Effector memory CD8-positive, alpha-beta T cell (primary cell): ENCODE data around the gene PRUNE1.
A peak's percentile ranks its signal among the peaks of the same experiment; 100 is the strongest.

ENCODE experiments used
- ATAC-seq: fragments of 150-1000 bp; cut with Tn5 transposase; replicated peaks from 2 replicates; pipeline ENCODE4 v1.10.0; 2021; ENCODE audit warnings: mild to moderate bottlenecking, moderate library complexity
- DNase-seq, 3 experiments: peaks; one replicate each; pipeline ENCODE4 v3.0.0; 2021
- H3K27ac Mint-ChIP-seq, 2 donors: one replicate each; pipeline ENCODE4 v1.8.0; 2022; ENCODE audit warnings: mild to moderate bottlenecking in 2 of 2, mixed read lengths in 2 of 2, moderate library complexity in 2 of 2
- H3K27me3 Mint-ChIP-seq, 2 donors: one replicate each; pipeline ENCODE4 v1.8.0; 2022; ENCODE audit warnings: mixed read lengths in 2 of 2
- H3K36me3 Mint-ChIP-seq: one replicate; pipeline ENCODE4 v1.8.0; 2022; ENCODE audit warnings: mild to moderate bottlenecking, moderate library complexity, mixed read lengths; ENCODE audit not compliant: insufficient read depth
- H3K4me1 Mint-ChIP-seq, 2 donors: one replicate each; pipeline ENCODE4 v1.8.0; 2022; ENCODE audit warnings: low read depth in 2 of 2, mixed read lengths in 2 of 2
- H3K4me3 Mint-ChIP-seq, 2 donors: one replicate each; pipeline ENCODE4 v1.8.0; 2022; ENCODE audit warnings: mild to moderate bottlenecking in 2 of 2, mixed read lengths in 2 of 2, moderate library complexity in 2 of 2
- H3K9me3 Mint-ChIP-seq, 2 donors: one replicate each; pipeline ENCODE4 v1.8.0; 2022; ENCODE audit warnings: mixed read lengths in 2 of 2
- total RNA-seq, 9 experiments: gene quantifications; one replicate each; lab custom pipeline; 2026; lab: John Stamatoyannopoulos, UW

The PRUNE1 gene, protein sequence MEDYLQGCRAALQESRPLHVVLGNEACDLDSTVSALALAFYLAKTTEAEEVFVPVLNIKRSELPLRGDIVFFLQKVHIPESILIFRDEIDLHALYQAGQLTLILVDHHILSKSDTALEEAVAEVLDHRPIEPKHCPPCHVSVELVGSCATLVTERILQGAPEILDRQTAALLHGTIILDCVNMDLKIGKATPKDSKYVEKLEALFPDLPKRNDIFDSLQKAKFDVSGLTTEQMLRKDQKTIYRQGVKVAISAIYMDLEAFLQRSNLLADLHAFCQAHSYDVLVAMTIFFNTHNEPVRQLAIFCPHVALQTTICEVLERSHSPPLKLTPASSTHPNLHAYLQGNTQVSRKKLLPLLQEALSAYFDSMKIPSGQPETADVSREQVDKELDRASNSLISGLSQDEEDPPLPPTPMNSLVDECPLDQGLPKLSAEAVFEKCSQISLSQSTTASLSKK
- total RNA-seq = 13.4 to 37.3 (median 19.2) reads per million in 9 experiments

DNA sequence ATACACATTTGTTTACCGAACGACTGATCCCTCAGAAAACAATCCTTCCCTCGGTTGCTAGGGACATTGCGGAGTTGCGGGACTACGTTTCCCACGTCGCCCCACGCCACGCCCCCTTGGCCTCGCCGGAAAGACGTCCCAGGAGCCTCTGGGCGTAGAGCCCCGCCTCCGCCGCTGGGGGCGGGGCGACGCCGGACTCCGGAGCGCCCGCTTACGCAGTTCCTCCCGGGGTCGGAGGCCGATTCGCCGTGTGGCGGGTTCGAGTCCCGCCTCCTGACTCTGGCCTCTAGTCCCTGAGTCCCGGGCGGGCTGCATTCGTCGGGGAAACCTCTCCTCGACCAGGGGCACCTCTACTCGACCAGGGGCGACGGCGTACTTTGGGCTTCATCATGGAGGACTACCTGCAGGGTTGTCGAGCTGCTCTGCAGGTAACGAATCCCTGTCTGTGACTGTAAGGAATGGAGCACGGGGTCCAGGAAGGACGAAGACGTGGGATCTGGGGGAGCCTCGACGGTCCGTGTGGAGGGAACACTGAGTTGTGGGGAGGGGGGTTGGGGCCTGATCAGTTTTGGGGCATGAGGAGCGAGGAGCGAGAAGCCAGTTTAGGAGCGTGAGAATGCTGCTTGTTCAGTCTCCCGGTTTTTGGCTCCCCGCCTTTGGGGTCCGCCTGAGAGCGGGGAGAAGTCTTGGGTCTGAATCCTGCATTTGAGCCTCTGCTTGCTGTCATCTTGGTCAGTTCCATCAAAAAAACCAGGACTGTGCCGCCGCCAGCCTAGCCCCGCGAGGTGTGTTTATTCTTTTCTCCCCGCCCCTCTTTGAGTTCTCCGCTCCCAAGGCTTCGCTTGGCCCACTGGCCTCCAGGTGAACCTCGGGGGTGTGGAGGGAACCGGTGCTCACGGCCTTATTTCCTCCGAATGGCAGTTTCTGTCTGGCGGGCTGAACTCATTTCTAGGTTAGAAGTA is at the start of gene PRUNE1:
Gene PRUNE1, plus strand, starts transcription at position 206 of the 962 bp plus-strand sequence. Its CDS starts 184 bp downstream, at position 390.
- ATAC-seq (peak; percentile 84), DNase-seq (peak; percentile 92 to 97 (median 95))
- H3K4me1 Mint-ChIP-seq = peaks cover 39 to 48% of the 10 kb centered on the region in 2 donors
- H3K27me3 Mint-ChIP-seq = no peaks in the 10 kb centered on the region
- H3K9me3 Mint-ChIP-seq = no peaks in the 10 kb centered on the region
- H3K36me3 Mint-ChIP-seq = peaks cover 26% of the 10 kb centered on the region
- peak within 1 kb of the TSS; percentile 97 to 100 for H3K4me3 Mint-ChIP-seq
- H3K27ac Mint-ChIP-seq = peak within 1 kb of the TSS; percentile 99

DNA sequence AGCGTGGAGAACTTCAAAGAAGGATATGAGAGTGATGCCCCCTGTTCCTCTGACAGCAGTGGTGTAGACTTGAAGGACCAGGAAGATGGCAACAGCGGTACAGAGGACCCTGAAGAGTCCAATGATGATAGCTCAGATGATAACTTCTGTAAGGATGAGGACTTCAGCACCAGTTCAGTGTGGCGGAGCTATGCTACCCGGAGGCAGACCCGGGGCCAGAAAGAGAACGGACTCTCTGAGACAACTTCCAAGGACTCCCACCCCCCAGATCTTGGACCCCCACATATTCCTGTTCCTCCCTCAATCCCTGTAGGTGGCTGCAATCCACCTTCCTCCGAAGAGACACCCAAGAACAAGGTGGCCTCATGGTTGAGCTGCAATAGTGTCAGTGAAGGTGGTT is 47.6 kb upstream of the PRUNE1 start:
- DNase-seq = no peak
- Mint-ChIP-seq H3K9me3 (no peaks in the 10 kb centered on the region), H3K36me3 (peaks cover 66% of the 10 kb centered on the region), H3K4me1 (no peaks in the 10 kb centered on the region), H3K27ac (no peak overlapping the region), H3K4me3 (no peak overlapping the region), H3K27me3 (no peaks in the 10 kb centered on the region)
- ATAC-seq = no peak

DNA sequence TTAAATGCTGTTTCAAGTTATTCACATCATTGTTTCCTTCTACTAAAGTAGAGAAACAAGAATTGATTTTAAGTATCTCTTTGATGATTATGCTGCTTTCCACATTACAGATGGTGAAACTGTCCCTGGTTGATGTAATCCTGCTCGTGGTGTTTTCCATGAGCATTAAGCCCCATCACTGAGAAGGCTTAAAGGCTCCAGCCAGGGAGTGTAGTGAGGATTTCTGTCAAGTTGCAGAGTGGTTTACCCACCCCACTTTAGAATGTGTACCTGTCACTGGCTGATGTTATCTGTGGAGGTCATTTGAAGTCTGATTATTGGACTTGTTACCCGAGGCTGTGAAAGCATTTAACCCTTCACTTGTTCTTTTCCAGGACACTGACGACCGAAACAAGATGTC is 46.5 kb upstream of the PRUNE1 start:
- no peak for DNase-seq
- H3K27me3 Mint-ChIP-seq = no peaks in the 10 kb centered on the region
- no peaks in the 10 kb centered on the region for H3K4me1 Mint-ChIP-seq
- H3K4me3 Mint-ChIP-seq = no peak overlapping the region
- ATAC-seq = no peak
- peaks cover 68% of the 10 kb centered on the region for H3K36me3 Mint-ChIP-seq
- no peaks in the 10 kb centered on the region for H3K9me3 Mint-ChIP-seq
- no peak overlapping the region for H3K27ac Mint-ChIP-seq

DNA sequence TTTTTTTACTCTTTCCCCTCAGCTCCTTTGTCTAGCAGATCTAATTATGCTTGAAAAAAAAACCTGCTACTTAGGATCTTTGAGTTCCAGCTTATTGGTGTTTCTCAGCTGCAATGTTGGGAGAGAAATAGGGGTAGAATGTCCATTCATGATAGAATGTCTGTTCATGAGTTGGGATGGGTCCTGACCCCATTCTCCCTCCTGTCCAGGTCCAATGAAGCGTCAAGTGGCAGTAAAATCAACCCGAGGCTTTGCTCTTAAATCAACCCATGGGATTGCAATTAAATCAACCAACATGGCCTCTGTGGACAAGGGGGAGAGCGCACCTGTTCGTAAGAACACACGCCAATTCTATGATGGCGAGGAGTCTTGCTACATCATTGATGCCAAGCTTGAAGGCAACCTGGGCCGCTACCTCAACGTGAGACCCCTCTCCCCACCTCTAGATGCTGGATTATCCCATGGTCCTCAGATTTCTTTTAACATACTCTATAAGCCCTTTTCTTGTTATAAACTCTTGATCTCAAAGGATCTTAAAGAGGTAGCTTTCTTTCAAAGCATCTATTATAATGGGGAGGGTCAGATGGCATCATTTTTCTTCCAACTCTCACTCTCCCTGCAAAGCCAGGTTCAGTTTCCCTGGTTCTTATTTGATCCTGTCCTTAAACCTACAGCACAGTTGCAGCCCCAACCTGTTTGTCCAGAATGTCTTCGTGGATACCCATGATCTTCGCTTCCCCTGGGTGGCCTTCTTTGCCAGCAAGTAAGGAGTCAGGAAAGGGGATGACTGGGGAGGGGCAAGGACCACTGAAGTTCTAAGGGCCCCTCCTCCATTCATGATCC is 44.7 kb upstream of the PRUNE1 start:
- H3K4me1 Mint-ChIP-seq = peaks cover 0 to 3% of the 10 kb centered on the region in 2 donors
- DNase-seq (no peak), ATAC-seq (no peak)
- peaks cover 75% of the 10 kb centered on the region for H3K36me3 Mint-ChIP-seq
- H3K4me3 Mint-ChIP-seq = no peak overlapping the region
- no peaks in the 10 kb centered on the region for H3K27me3 Mint-ChIP-seq
- no peaks in the 10 kb centered on the region for H3K9me3 Mint-ChIP-seq
- H3K27ac Mint-ChIP-seq = peak overlapping the region; percentile 49 to 59

DNA sequence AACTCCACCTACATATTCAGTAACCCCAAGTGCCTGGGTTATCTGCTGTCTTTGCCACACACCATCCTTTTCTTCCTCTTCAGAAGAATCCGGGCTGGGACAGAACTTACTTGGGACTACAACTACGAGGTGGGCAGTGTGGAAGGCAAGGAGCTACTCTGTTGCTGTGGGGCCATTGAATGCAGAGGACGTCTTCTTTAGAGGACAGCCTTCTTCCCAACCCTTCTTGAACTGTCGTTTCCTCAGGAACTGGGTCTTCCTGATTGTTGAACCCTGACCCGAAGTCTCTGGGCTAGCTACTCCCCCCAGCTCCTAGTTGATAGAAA is 44.1 kb upstream of the PRUNE1 start:
- peaks cover 72% of the 10 kb centered on the region for H3K36me3 Mint-ChIP-seq
- H3K4me1 Mint-ChIP-seq = peaks cover 0 to 7% of the 10 kb centered on the region in 2 donors
- ATAC-seq (no peak), DNase-seq (no peak)
- no peaks in the 10 kb centered on the region for H3K9me3 Mint-ChIP-seq
- peak overlapping the region; percentile 49 to 59 for H3K27ac Mint-ChIP-seq
- no peak overlapping the region for H3K4me3 Mint-ChIP-seq
- H3K27me3 Mint-ChIP-seq = no peaks in the 10 kb centered on the region

DNA sequence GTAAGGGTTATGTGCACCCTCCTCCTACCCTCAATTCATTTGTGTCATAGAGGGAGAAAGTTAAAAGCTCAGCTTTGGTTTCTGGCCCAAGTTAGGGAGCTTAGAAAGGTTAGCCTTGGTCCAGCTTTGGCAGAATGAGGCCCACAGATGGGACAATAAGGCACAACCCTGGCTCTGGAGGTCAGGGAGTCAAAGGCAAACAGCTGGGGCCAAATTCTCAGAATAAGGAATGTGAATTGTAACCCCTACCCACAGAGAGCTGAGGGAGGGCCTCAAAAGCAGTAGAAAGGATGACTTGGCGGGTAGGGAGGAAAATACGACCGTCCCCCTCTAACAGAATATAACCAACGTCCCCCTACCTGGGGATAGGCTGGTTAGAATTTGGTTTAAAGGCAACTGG is 42.6 kb upstream of the PRUNE1 start:
- H3K27ac Mint-ChIP-seq = no peak overlapping the region
- no peak for ATAC-seq
- H3K9me3 Mint-ChIP-seq = no peaks in the 10 kb centered on the region
- H3K36me3 Mint-ChIP-seq = peaks cover 57% of the 10 kb centered on the region
- H3K27me3 Mint-ChIP-seq = no peaks in the 10 kb centered on the region
- no peak overlapping the region for H3K4me3 Mint-ChIP-seq
- DNase-seq = no peak
- peaks cover 6 to 12% of the 10 kb centered on the region in 2 donors for H3K4me1 Mint-ChIP-seq

DNA sequence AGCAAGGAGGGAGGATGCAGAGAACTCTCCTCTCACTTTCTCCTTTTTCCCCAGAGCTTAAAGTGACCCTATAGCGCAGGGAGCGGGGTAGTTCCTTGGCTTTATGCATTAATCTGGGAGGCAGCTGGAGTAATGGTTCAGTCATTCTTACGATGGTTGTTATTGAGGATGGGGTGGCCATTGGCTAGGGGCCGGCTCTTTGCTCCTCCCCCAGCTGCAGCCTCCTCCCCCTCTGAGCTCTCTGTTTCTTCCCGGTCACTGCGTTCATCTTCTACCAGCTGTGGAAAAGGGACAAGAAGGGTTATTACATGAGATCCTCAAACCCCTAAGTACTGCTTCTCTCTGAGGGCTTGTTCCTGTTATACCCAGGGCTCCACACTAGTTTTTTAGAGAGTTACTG is 42.2 kb upstream of the PRUNE1 start:
- Mint-ChIP-seq H3K9me3 (no peaks in the 10 kb centered on the region), H3K4me3 (no peak overlapping the region), H3K36me3 (peaks cover 54% of the 10 kb centered on the region), H3K4me1 (peaks cover 10 to 16% of the 10 kb centered on the region in 2 donors), H3K27ac (no peak overlapping the region), H3K27me3 (no peaks in the 10 kb centered on the region)
- no peak for DNase-seq
- no peak for ATAC-seq

DNA sequence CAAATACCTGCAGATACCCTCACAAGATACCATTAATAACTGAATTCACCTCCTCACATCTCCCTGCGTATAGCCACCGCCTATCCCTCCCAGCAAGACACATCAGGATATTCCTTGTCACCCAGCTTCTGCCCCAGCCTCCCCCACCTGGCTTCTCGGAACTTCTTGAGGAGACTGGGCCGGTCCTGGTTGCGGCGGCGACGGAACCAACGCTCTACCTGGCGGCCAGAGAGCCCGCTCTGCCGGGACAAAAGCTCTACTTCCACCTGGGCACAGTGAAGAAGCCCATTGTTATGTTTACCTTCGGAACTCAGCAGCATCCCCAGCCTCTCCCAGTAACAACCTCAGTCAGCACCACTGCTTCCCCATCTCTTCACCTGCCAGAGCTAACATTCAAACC is 40.3 kb upstream of the PRUNE1 start:
- peaks cover 30 to 35% of the 10 kb centered on the region in 2 donors for H3K4me1 Mint-ChIP-seq
- H3K4me3 Mint-ChIP-seq = no peak overlapping the region
- ATAC-seq (no peak), DNase-seq (no peak)
- H3K36me3 Mint-ChIP-seq = peaks cover 40% of the 10 kb centered on the region
- no peaks in the 10 kb centered on the region for H3K27me3 Mint-ChIP-seq
- peak overlapping the region in 1 of 2 donors; percentile 83 for H3K27ac Mint-ChIP-seq
- no peaks in the 10 kb centered on the region for H3K9me3 Mint-ChIP-seq

DNA sequence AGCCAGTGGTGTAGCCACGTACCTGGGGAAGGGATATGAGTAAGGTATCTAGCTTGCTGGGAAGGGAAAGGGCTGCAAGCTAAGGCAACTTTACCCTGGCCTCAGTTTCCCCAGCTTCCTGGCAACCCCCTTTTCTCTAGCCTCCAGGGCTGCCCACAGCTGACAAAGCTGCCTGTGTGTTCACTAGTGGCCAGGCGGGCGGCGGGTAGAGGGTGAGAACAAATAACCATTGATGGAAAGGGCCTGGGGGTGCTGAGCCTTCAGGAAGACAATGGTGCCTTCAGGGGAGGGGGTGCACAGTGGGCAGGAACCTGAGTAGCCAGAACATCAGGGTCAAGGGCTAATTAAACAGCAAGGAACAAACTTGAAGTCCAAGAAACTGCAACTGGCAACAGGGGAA is 39.8 kb upstream of the PRUNE1 start:
- Mint-ChIP-seq H3K4me1 (peaks cover 35 to 40% of the 10 kb centered on the region in 2 donors), H3K27me3 (no peaks in the 10 kb centered on the region), H3K4me3 (no peak overlapping the region), H3K27ac (peak overlapping the region in 1 of 2 donors; percentile 83), H3K9me3 (no peaks in the 10 kb centered on the region), H3K36me3 (peaks cover 35% of the 10 kb centered on the region)
- DNase-seq (no peak), ATAC-seq (no peak)

DNA sequence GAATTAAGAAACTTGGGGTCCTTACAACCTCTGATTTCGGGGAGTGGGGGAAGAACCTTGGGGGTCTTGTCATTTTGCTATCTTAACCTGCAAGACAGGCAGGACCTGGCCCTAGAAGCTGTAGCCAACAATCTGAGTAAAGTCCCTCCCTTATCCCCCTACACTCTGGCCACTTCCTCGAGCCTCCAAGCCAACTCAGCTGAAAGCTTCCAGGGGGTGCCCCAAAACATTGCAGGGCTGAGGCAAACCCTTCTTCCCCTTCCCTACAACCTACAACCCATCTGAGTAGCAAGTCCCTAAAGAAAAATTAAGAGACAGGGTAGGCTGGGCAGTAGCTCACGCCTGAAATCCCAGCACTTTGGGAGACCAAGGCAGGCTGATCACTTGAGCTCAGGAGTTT is 38.6 kb upstream of the PRUNE1 start:
- ATAC-seq (no peak), DNase-seq (no peak)
- Mint-ChIP-seq H3K27ac (peak overlapping the region; percentile 81 to 95), H3K4me3 (no peak overlapping the region), H3K36me3 (peaks cover 27% of the 10 kb centered on the region), H3K4me1 (peaks cover 38 to 43% of the 10 kb centered on the region in 2 donors), H3K9me3 (no peaks in the 10 kb centered on the region), H3K27me3 (no peaks in the 10 kb centered on the region)

DNA sequence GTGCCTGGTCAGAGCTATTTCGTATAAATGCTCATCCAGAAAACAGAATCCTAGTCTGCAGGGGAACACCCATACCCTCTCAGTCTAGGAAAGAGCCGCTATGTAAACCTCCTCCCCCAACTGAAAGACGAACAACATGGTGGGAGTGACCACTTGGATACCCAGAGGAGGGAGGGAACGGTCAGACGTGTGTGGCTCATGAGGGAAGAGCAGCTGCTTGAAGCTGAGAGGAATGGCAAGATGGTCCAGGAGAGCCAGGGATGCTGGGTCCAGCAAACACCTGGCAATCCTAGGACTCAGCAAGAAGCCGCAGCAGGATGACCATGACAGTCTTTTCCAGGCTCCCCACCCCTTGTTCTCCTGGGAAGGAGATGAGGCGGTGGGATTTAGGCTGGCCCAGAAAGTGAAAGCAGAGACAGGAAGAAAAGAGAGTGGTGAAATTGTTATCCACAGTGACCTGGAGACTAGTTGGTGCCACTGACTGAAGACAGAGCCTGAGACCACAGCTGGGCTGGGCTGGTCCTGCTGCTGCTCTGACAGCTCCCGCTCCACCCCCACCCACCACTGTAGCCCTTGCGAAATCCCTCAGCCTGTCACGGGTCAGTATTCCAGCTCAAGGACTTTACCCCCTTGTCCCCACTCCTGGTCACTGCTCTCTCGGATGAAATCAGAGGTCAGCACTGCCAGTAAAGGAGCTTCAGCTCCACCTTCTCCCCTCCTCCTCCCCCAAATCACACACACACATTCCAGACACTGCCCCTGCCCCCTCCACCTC is 37.3 kb upstream of the PRUNE1 start:
- ATAC-seq = no peak
- peaks cover 38 to 44% of the 10 kb centered on the region in 2 donors for H3K4me1 Mint-ChIP-seq
- H3K27me3 Mint-ChIP-seq = no peaks in the 10 kb centered on the region
- H3K4me3 Mint-ChIP-seq = peak overlapping the region; percentile 85 to 92
- DNase-seq = no peak
- H3K27ac Mint-ChIP-seq = peak overlapping the region; percentile 81 to 95
- no peaks in the 10 kb centered on the region for H3K9me3 Mint-ChIP-seq
- H3K36me3 Mint-ChIP-seq = peaks cover 27% of the 10 kb centered on the region

DNA sequence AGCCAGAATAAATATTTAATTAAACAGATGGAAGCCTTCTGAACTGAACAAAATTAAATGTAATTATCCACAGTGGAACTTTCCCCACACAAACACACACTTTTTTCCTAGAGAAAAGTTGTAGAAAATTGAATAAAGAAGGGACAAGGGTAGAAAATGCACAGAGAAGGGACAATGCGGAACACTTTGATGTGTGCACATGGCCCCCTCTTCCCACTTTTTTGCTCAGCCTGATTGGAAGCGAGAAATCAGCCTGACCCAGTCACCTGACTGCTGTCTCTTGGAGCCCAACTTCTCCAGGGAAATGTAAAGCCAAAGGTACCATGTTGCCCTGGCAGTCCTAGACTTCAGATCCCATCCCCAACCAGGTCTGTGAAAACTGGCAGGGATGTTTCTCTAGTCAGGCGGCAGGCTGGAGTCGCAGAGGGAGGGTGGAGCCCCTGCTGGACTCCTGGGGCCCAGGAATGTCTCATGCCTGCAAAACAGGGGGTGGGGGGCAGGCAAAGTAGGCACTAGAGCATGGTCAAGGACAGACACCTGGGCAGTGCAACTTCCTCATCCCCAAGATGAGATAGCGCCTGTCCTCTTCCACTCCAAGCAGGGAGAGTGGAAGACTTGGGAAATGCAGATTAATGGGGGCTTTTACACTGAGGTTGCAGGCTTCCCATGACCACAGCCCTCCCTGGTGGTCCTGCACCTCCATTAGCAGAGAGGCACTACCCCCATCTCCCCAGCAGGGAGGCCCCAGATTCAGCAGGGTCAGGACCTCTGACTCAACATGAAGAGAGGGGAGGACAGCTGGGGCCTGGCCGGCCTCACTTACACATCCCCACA is 36.4 kb upstream of the PRUNE1 start:
- no peak for DNase-seq
- Mint-ChIP-seq H3K9me3 (no peaks in the 10 kb centered on the region), H3K4me3 (peak overlapping the region; percentile 85 to 92), H3K27ac (peak overlapping the region; percentile 92 to 95), H3K4me1 (peaks cover 46 to 51% of the 10 kb centered on the region in 2 donors), H3K27me3 (no peaks in the 10 kb centered on the region), H3K36me3 (peaks cover 22% of the 10 kb centered on the region)
- no peak for ATAC-seq
